Mesothelial cell of epicardium (in vitro differentiated cells): ENCODE data around the gene ZNF652. TPM values are rescaled to one million over a fixed set of nuclear protein-coding genes. Genes with fewer than 3 reads are reported as not detected.

Experiments used
- DNase-seq, 2 experiments: peaks; one replicate each; pipeline ENCODE4 v3.0.0; 2021; ENCODE audit warnings: low spot score in 2 of 2; ENCODE audit not compliant: unreplicated experiment in 2 of 2
- H3K27ac Mint-ChIP-seq: 2 replicates; pipeline ENCODE4 v1.8.0; 2021; ENCODE audit warnings: mixed read lengths
- H3K27me3 Mint-ChIP-seq: 2 replicates; pipeline ENCODE4 v1.8.0; 2021; ENCODE audit warnings: low read depth, mixed read lengths
- H3K36me3 Mint-ChIP-seq: 2 replicates; pipeline ENCODE4 v1.8.0; 2021; ENCODE audit warnings: mixed read lengths
- H3K4me1 Mint-ChIP-seq: 2 replicates; pipeline ENCODE4 v1.8.0; 2021; ENCODE audit warnings: mixed read lengths
- H3K4me3 Mint-ChIP-seq: 2 replicates; pipeline ENCODE4 v1.8.0; 2021; ENCODE audit warnings: mild to moderate bottlenecking, moderate library complexity, mixed read lengths
- H3K9me3 Mint-ChIP-seq: 2 replicates; pipeline ENCODE4 v1.8.0; 2021; ENCODE audit warnings: mixed read lengths
- CTCF ChIP-seq: fragments of 200-600 bp; sonication (generic); IDR thresholded peaks from one replicate; pipeline ENCODE4 v1.5.0; 2021; ENCODE audit warnings: antibody characterized with exemption; ENCODE audit not compliant: unreplicated experiment
- total RNA-seq: library from RNA; stranded (reverse); gene quantifications from 3 replicates; pipeline ENCODE4 v1.2.1, GENCODE V29; 2021

The ZNF652 gene
- total RNA-seq, 1 donor from 2014 or later, result 64.0 TPM

- Mint-ChIP-seq H3K4me3 (no peak overlapping the region), H3K4me1 (peaks cover 11% of the 10 kb centered on the region), H3K27ac (peak overlapping the region; percentile 76), H3K27me3 (no peaks in the 10 kb centered on the region), H3K36me3 (peaks cover 3% of the 10 kb centered on the region), H3K9me3 (peaks cover 4% of the 10 kb centered on the region)
- no peak for DNase-seq
- TF ChIP-seq CTCF, result no peak
These were observed 43.5 kb downstream of the ZNF652 start for GRCh38 chr17:49318435-49318965.

- no peak overlapping the region for H3K4me3 Mint-ChIP-seq
- DNase-seq, result no peak
- H3K36me3 Mint-ChIP-seq, result peaks cover 3% of the 10 kb centered on the region
- peak overlapping the region; percentile 32 for H3K27ac Mint-ChIP-seq
- no peaks in the 10 kb centered on the region for H3K27me3 Mint-ChIP-seq
- H3K9me3 Mint-ChIP-seq, result no peaks in the 10 kb centered on the region
- H3K4me1 Mint-ChIP-seq, result peaks cover 11% of the 10 kb centered on the region
- TF ChIP-seq CTCF, result no peak
These were observed 45.0 kb downstream of the ZNF652 start for GRCh38 chr17:49316889-49317675.

GRCh38 chr17:49316258-49316570 lies 45.8 kb downstream of the ZNF652 start:
- Mint-ChIP-seq H3K4me3 (no peak overlapping the region), H3K27me3 (no peaks in the 10 kb centered on the region), H3K27ac (no peak overlapping the region), H3K4me1 (peaks cover 11% of the 10 kb centered on the region), H3K36me3 (peaks cover 7% of the 10 kb centered on the region), H3K9me3 (no peaks in the 10 kb centered on the region)
- no peak for TF ChIP-seq CTCF
- DNase-seq, result no peak

DNA sequence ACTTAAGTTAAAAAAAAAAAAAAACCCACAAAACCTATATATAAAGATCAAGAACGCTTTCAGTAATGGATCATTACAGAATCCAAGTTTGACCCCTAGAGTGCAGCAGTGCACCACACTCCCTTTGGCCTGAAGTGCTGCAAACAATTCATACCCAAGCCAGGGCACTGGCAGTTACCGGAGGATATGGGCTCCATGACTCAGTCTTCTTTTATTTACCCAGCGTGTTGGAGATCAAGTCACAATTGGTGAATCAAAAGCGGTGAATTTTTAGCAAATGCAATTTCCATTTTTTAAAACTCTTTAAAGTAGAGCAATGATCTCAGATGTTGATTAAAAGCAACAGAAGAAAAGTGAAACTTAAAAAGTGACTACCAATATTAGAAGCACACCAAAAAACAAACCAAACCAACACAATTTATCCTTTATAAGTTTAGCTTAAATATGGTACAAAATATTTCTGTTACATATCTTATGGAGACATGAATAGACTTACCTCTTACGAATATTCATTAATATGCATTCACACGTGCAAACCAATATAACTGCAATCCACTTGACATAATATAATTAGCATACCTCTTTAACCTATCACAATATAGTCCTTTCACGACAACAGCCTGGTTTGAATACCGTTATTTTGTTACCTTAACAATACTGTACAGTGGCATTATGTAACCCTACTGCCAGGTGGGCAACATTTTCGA lies 46.3 kb downstream of the ZNF652 start:
- Mint-ChIP-seq H3K9me3 (no peaks in the 10 kb centered on the region), H3K4me1 (peaks cover 9% of the 10 kb centered on the region), H3K4me3 (no peak overlapping the region), H3K36me3 (peaks cover 8% of the 10 kb centered on the region), H3K27me3 (no peaks in the 10 kb centered on the region), H3K27ac (peak overlapping the region; percentile 88)
- peak; percentile 27 for TF ChIP-seq CTCF
- DNase-seq, result peak in 1 of 2 experiments; percentile 53

DNA sequence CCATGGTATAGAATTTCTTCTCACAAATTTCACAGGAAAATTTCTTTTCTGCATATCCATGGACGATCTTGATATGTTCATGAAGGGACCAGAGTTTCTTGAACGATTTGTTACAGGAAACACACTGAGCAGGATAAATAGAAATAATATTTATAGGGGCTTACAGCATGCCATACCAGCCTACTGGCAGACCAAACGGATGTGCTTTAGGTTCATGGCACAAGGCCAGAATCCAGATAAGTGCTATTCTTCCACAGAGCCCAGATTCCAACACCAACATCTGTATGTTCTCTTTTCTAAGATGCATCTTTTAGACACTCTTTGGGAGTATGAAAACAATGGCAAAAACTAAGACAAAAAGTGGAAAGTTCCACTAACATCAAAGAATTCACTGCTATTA lies 49.3 kb downstream of the ZNF652 start:
- H3K4me1 Mint-ChIP-seq, result peaks cover 3% of the 10 kb centered on the region
- no peaks in the 10 kb centered on the region for H3K27me3 Mint-ChIP-seq
- no peaks in the 10 kb centered on the region for H3K9me3 Mint-ChIP-seq
- peaks cover 14% of the 10 kb centered on the region for H3K36me3 Mint-ChIP-seq
- no peak overlapping the region for H3K27ac Mint-ChIP-seq
- DNase-seq, result no peak
- H3K4me3 Mint-ChIP-seq, result no peak overlapping the region
- no peak for TF ChIP-seq CTCF
